Posterior vena cava (tissue), 2 donors: ENCODE results near the gene NPAS3. TPM values are rescaled to one million over a fixed set of nuclear protein-coding genes. Genes with fewer than 3 reads are reported as not detected.

Experiments
- DNase-seq: peaks from one replicate; pipeline ENCODE4 v3.0.0-alpha.2; 2020; ENCODE audit warnings: low spot score
- intact Hi-C, 2 donors: fragments of 100-400 bp; cut with DNase I; formaldehyde crosslinking; loops; one replicate each; pipeline versions ENCODE4 v1.14.1 to v1.14.2; 2022 to 2023
- total RNA-seq, 2 donors: library from RNA; stranded (reverse); fragmentation: NEBNext Ultra II Directional; extraction: Animal tissue kit (Norgen Biotek cat#: 25700); gene quantifications; one replicate each; pipeline ENCODE4 v1.2.1, GENCODE V29; 2021
- donor health status: DM: yes; HTN: yes; CAD: no.
- donor health status: DM: yes; HTN: yes; CAD: no.

The NPAS3 gene
- total RNA-seq, 2 donors from 2014 or later, result 1.3 to 2.6 TPM

GRCh38 chr14:33685698-33686097 is 747.0 kb downstream of the NPAS3 start:
- intact Hi-C loops, result no loop called here

GRCh38 chr14:33686218-33686617 is 747.5 kb downstream of the NPAS3 start:
- intact Hi-C loops, result no loop called here
- DNase-seq, result no peak

More at GRCh38 chr14:33685698-33686097, 747.0 kb downstream of the NPAS3 start:
- DNase-seq, result no peak

- intact Hi-C loops, result no loop called here
- no peak for DNase-seq
These were observed 748.2 kb downstream of the NPAS3 start for GRCh38 chr14:33686856-33687255.

- intact Hi-C loops, result no loop called here
- DNase-seq, result no peak
These were observed 751.0 kb downstream of the NPAS3 start for GRCh38 chr14:33689680-33690079.

- intact Hi-C loops, result no loop called here
- DNase-seq, result no peak
These were observed 753.2 kb downstream of the NPAS3 start for GRCh38 chr14:33691907-33692306.

GRCh38 chr14:33692762-33693161 is 754.1 kb downstream of the NPAS3 start:
- DNase-seq, result no peak
- intact Hi-C loops, result no loop called here

- intact Hi-C loops, result no loop called here
- no peak for DNase-seq
These were observed 754.6 kb downstream of the NPAS3 start for GRCh38 chr14:33693237-33693636.

- DNase-seq, result no peak
- intact Hi-C loops, result no loop called here
These were observed 757.5 kb downstream of the NPAS3 start for GRCh38 chr14:33696165-33696564.

- no peak for DNase-seq
- intact Hi-C loops, result no loop called here
These were observed 760.8 kb downstream of the NPAS3 start for GRCh38 chr14:33699300-33699983.

- no peak for DNase-seq
- intact Hi-C loops, result no loop called here
These were observed 761.4 kb downstream of the NPAS3 start for GRCh38 chr14:33700052-33700451.

GRCh38 chr14:33702293-33702692 is 763.6 kb downstream of the NPAS3 start:
- no peak for DNase-seq
- intact Hi-C loops, result no loop called here

- DNase-seq, result no peak
- intact Hi-C loops, result no loop called here
These were observed 765.8 kb downstream of the NPAS3 start for GRCh38 chr14:33704481-33704880.

GRCh38 chr14:33705490-33705889 is 766.8 kb downstream of the NPAS3 start:
- DNase-seq, result no peak
- intact Hi-C loops, result no loop called here

GRCh38 chr14:33707716-33708115 is 769.0 kb downstream of the NPAS3 start:
- no peak for DNase-seq
- intact Hi-C loops, result no loop called here

- DNase-seq, result no peak
- intact Hi-C loops, result no loop called here
These were observed 770.6 kb downstream of the NPAS3 start for GRCh38 chr14:33709283-33709682.

GRCh38 chr14:33709711-33710110 is 771.0 kb downstream of the NPAS3 start:
- intact Hi-C loops, result no loop called here
- no peak for DNase-seq

- DNase-seq, result no peak
- intact Hi-C loops, result no loop called here
These were observed 771.6 kb downstream of the NPAS3 start for GRCh38 chr14:33710273-33710672.

GRCh38 chr14:33711194-33711593 is 772.5 kb downstream of the NPAS3 start:
- intact Hi-C loops, result no loop called here
- DNase-seq, result no peak

GRCh38 chr14:33711811-33712216 is 773.1 kb downstream of the NPAS3 start:
- intact Hi-C loops, result no loop called here
- no peak for DNase-seq

- DNase-seq, result no peak
- intact Hi-C loops, result no loop called here
These were observed 776.0 kb downstream of the NPAS3 start for GRCh38 chr14:33714527-33715226.

- DNase-seq, result no peak
- intact Hi-C loops, result no loop called here
These were observed 776.5 kb downstream of the NPAS3 start for GRCh38 chr14:33715227-33715528.
